ENCODE measurements around the gene CELF4. TPM values are rescaled to one million over a fixed set of nuclear protein-coding genes. Genes with fewer than 3 reads are reported as not detected.

Gene CELF4
- total RNA-seq, 2 donors from 2014 or later: 0.22 to 3.9 TPM

DNA sequence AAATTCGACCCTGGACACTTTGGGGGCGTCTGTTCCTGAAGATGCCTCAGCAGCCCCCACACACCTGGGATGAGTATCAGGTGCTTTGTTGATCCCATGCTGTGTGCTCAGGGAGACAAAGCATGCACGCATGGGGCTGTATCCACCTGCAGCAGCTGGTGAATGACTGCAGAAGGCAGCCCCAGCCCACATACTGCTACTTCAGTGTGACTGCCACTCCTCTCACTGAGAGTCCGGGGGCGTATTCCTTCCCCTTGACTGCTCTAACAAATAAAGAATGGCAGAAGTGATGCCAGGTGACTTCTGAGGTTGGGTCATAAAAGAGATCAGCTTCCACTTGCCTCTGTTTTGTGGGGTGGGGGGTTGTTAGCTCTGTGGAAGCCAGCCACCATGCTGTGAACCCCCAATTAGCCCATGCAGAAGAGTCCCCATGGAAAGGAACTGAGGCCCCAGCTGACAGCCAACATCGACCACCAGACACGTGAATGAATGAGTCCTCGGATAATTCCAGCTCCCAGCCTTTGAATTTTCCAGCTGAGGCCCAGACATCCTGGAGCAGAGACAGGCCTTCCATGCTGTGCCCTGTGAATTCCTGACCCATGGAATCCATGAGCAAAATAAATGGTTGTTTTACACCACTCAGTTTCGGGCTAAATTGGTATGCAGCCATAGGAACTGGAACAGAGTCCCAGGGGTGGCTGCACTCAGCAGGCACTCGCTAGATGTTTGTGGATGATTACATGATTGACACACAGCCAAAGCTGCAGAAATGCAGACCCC, 289.3 kb downstream of the CELF4 start:
- peaks cover 0 to 11% of the 10 kb centered on the region in 2 donors for H3K27me3 ChIP-seq
- DNase-seq (ENCODE audit: low spot score): no peak
- H3K4me3 ChIP-seq: no peak overlapping the region
- no peaks in the 10 kb centered on the region for H3K9me3 ChIP-seq
- TF ChIP-seq, protein P1, sequence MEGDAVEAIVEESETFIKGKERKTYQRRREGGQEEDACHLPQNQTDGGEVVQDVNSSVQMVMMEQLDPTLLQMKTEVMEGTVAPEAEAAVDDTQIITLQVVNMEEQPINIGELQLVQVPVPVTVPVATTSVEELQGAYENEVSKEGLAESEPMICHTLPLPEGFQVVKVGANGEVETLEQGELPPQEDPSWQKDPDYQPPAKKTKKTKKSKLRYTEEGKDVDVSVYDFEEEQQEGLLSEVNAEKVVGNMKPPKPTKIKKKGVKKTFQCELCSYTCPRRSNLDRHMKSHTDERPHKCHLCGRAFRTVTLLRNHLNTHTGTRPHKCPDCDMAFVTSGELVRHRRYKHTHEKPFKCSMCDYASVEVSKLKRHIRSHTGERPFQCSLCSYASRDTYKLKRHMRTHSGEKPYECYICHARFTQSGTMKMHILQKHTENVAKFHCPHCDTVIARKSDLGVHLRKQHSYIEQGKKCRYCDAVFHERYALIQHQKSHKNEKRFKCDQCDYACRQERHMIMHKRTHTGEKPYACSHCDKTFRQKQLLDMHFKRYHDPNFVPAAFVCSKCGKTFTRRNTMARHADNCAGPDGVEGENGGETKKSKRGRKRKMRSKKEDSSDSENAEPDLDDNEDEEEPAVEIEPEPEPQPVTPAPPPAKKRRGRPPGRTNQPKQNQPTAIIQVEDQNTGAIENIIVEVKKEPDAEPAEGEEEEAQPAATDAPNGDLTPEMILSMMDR (IDR thresholded peaks at IDR 0.05): no peak
- H3K36me3 ChIP-seq: no peaks in the 10 kb centered on the region
- no peak overlapping the region for H3K27ac ChIP-seq
- no peaks in the 10 kb centered on the region for H3K4me1 ChIP-seq

DNA sequence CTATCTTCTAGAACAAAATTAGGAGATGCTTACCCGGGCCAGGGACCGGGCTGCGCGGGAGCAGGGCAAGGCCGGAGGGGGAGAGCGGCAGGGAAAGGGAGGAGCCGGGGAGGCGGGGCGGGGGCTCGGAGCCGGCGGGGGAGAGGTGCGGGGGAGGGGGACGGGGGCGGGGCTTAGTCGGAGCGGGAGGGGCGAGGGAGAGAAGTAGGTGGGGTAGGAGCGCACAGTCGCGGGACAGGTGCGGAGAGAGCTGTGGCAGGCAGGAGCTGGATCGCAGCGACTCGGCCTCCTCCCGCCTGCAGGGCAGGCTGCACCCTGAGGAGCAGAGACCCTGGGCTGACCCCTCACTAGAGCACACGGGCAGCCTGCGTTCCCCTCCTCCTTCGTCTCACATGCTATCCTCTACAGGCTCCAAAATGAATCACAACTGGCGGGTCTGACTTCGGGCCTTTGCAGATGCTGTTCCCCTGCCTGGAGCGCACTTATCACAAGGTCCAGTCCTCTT, 290.3 kb downstream of the CELF4 start:
- H3K27me3 ChIP-seq: peaks cover 0 to 11% of the 10 kb centered on the region in 2 donors
- TF ChIP-seq, protein P1 (IDR thresholded peaks at IDR 0.05): no peak
- H3K4me1 ChIP-seq: no peaks in the 10 kb centered on the region
- H3K4me3 ChIP-seq: no peak overlapping the region
- H3K36me3 ChIP-seq: no peaks in the 10 kb centered on the region
- H3K9me3 ChIP-seq: no peaks in the 10 kb centered on the region
- no peak for DNase-seq (ENCODE audit: low spot score)
- H3K27ac ChIP-seq: no peak overlapping the region

DNA sequence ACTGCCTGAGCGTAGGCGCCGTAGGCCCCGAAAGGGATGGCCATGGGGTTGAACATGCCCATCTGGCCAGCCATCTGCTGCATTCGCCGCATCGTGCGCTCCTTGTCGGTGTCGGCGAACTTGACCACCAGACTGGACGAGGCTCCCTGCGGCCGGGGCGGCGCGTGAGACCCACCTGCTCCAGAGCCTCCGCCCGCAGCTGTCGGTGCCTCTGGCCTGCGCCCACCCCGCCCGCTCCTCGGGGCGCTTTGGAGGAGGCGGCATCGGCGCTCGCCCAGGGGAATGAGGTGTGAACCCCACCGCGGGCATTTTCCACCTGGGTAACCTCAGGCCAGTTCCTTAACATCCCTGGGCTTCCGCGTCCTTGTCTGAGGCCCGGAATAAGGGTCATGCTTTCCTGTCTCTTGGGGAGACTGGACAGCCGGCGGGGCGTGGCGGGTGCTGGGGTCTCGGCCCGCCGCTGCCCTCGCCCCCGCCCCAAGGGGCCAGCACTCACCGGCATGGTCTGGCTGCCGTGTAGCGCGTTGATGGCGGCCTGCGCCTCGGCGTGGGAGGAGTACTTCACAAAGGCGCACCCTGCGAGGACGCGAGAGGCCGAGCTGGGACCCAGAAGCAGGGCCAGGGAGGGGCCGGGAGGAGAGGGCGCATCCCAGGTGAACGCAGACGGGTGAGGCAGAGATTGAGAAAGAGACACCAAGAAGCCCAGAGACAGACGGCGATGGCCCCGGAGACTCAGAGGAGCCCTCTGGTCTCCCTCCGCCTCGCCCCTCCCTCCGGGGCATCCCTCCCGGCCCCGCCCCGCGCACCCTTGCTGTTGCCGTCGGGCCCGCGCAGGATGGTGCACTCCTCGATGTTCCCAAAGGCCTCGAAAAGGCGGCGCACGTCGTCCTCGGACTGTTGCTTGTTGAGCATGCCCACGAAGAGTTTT, 291.0 kb downstream of the CELF4 start:
- H3K27me3 ChIP-seq: peaks cover 0 to 11% of the 10 kb centered on the region in 2 donors
- H3K4me1 ChIP-seq: no peaks in the 10 kb centered on the region

GRCh38 chr18:37272841-37273240, 292.8 kb downstream of the CELF4 start:
- Histone ChIP-seq H3K27ac (no peak overlapping the region), H3K4me1 (no peaks in the 10 kb centered on the region), H3K36me3 (no peaks in the 10 kb centered on the region), H3K4me3 (no peak overlapping the region), H3K9me3 (no peaks in the 10 kb centered on the region), H3K27me3 (peaks cover 0 to 11% of the 10 kb centered on the region in 2 donors)
- TF ChIP-seq, protein P1 (IDR thresholded peaks at IDR 0.05): no peak
- no peak for DNase-seq (ENCODE audit: low spot score)

More for the DNA sequence above, 291.0 kb downstream of the CELF4 start:
- Histone ChIP-seq H3K4me3 (no peak overlapping the region), H3K36me3 (no peaks in the 10 kb centered on the region), H3K9me3 (no peaks in the 10 kb centered on the region), H3K27ac (no peak overlapping the region)
- DNase-seq (ENCODE audit: low spot score): no peak
- TF ChIP-seq, protein P1 (IDR thresholded peaks at IDR 0.05): no peak

GRCh38 chr18:37272226-37272625, 293.4 kb downstream of the CELF4 start:
- TF ChIP-seq, protein P1 (IDR thresholded peaks at IDR 0.05): no peak
- no peaks in the 10 kb centered on the region for H3K4me1 ChIP-seq
- DNase-seq (ENCODE audit: low spot score): no peak
- H3K27ac ChIP-seq: no peak overlapping the region
- no peak overlapping the region for H3K4me3 ChIP-seq
- peaks cover 0 to 11% of the 10 kb centered on the region in 2 donors for H3K27me3 ChIP-seq
- H3K9me3 ChIP-seq: no peaks in the 10 kb centered on the region
- H3K36me3 ChIP-seq: no peaks in the 10 kb centered on the region

Measured in right atrium auricular region (tissue), 2 donors.